Stimulated activated memory B cell treated with anti-CD40 and anti-IgM and Interleukin-4, amounts not matched to agents 10 μg/mL and 1 μg/mL and 100 μg/mL, for 72 hours (primary cell): ENCODE results near the gene STC2.
A peak's percentile ranks its signal among the peaks of the same experiment; 100 is the strongest.

ENCODE experiments used
- ATAC-seq: fragments of 150-1000 bp; cut with Tn5 transposase; 2 replicates; pipeline ENCODE4 v1.10.0; 2021
- H3K27ac Mint-ChIP-seq: one replicate; pipeline ENCODE4 v1.8.0; 2022; ENCODE audit warnings: mild to moderate bottlenecking, mixed read lengths
- H3K27me3 Mint-ChIP-seq: one replicate; pipeline ENCODE4 v1.8.0; 2022; ENCODE audit warnings: mixed read lengths
- H3K36me3 Mint-ChIP-seq: one replicate; pipeline ENCODE4 v1.8.0; 2022; ENCODE audit warnings: mixed read lengths
- H3K4me1 Mint-ChIP-seq: one replicate; pipeline ENCODE4 v1.8.0; 2022; ENCODE audit warnings: mixed read lengths
- H3K4me3 Mint-ChIP-seq: one replicate; pipeline ENCODE4 v1.8.0; 2022; ENCODE audit warnings: mild to moderate bottlenecking, moderate library complexity, mixed read lengths
- H3K9me3 Mint-ChIP-seq: one replicate; pipeline ENCODE4 v1.8.0; 2022; ENCODE audit warnings: mixed read lengths

Gene STC2

GRCh38 chr5:173321886-173322285 lies 6.3 kb downstream of the STC2 start:
- no peak overlapping the region for H3K27ac Mint-ChIP-seq
- no peaks in the 10 kb centered on the region for H3K9me3 Mint-ChIP-seq
- H3K4me3 Mint-ChIP-seq, result no peak overlapping the region
- H3K4me1 Mint-ChIP-seq, result peaks cover 6% of the 10 kb centered on the region
- peaks cover 75% of the 10 kb centered on the region for H3K27me3 Mint-ChIP-seq
- H3K36me3 Mint-ChIP-seq, result no peaks in the 10 kb centered on the region
- no peak for ATAC-seq

GRCh38 chr5:173320259-173320658 lies 8.0 kb downstream of the STC2 start:
- H3K4me3 Mint-ChIP-seq, result no peak overlapping the region
- no peaks in the 10 kb centered on the region for H3K9me3 Mint-ChIP-seq
- H3K27me3 Mint-ChIP-seq, result peaks cover 75% of the 10 kb centered on the region
- H3K4me1 Mint-ChIP-seq, result peaks cover 6% of the 10 kb centered on the region
- ATAC-seq, result no peak
- no peaks in the 10 kb centered on the region for H3K36me3 Mint-ChIP-seq
- H3K27ac Mint-ChIP-seq, result no peak overlapping the region

- H3K27ac Mint-ChIP-seq, result no peak overlapping the region
- ATAC-seq, result no peak
- no peaks in the 10 kb centered on the region for H3K9me3 Mint-ChIP-seq
- H3K27me3 Mint-ChIP-seq, result peaks cover 75% of the 10 kb centered on the region
- peaks cover under 1% of the 10 kb centered on the region for H3K4me1 Mint-ChIP-seq
- no peak overlapping the region for H3K4me3 Mint-ChIP-seq
- no peaks in the 10 kb centered on the region for H3K36me3 Mint-ChIP-seq
Observed at GRCh38 chr5:173319646-173320045, 8.6 kb downstream of the STC2 start.

GRCh38 chr5:173318881-173319620 lies 9.2 kb downstream of the STC2 start:
- H3K9me3 Mint-ChIP-seq, result no peaks in the 10 kb centered on the region
- H3K27me3 Mint-ChIP-seq, result peaks cover 75% of the 10 kb centered on the region
- ATAC-seq, result no peak
- H3K27ac Mint-ChIP-seq, result no peak overlapping the region
- no peaks in the 10 kb centered on the region for H3K36me3 Mint-ChIP-seq
- H3K4me3 Mint-ChIP-seq, result no peak overlapping the region
- H3K4me1 Mint-ChIP-seq, result no peaks in the 10 kb centered on the region

GRCh38 chr5:173318330-173318729 lies 9.9 kb downstream of the STC2 start:
- Mint-ChIP-seq H3K4me3 (no peak overlapping the region), H3K27me3 (peaks cover 75% of the 10 kb centered on the region), H3K36me3 (no peaks in the 10 kb centered on the region), H3K27ac (no peak overlapping the region), H3K4me1 (no peaks in the 10 kb centered on the region), H3K9me3 (no peaks in the 10 kb centered on the region)
- ATAC-seq, result no peak

GRCh38 chr5:173317852-173318251 lies 10.4 kb downstream of the STC2 start:
- H3K4me1 Mint-ChIP-seq, result no peaks in the 10 kb centered on the region
- peaks cover 76% of the 10 kb centered on the region for H3K27me3 Mint-ChIP-seq
- H3K4me3 Mint-ChIP-seq, result no peak overlapping the region
- H3K36me3 Mint-ChIP-seq, result no peaks in the 10 kb centered on the region
- H3K27ac Mint-ChIP-seq, result no peak overlapping the region
- H3K9me3 Mint-ChIP-seq, result no peaks in the 10 kb centered on the region
- no peak for ATAC-seq

- Mint-ChIP-seq H3K27ac (no peak overlapping the region), H3K4me3 (no peak overlapping the region), H3K36me3 (no peaks in the 10 kb centered on the region), H3K4me1 (no peaks in the 10 kb centered on the region), H3K27me3 (peaks cover 77% of the 10 kb centered on the region), H3K9me3 (no peaks in the 10 kb centered on the region)
- no peak for ATAC-seq
Observed at GRCh38 chr5:173317091-173317730, 11.0 kb downstream of the STC2 start.

- Mint-ChIP-seq H3K27me3 (peaks cover 84% of the 10 kb centered on the region), H3K4me1 (no peaks in the 10 kb centered on the region), H3K27ac (no peak overlapping the region), H3K36me3 (no peaks in the 10 kb centered on the region), H3K4me3 (no peak overlapping the region), H3K9me3 (no peaks in the 10 kb centered on the region)
- no peak for ATAC-seq
Observed at GRCh38 chr5:173316339-173317020, 11.7 kb downstream of the STC2 start.

- Mint-ChIP-seq H3K36me3 (no peaks in the 10 kb centered on the region), H3K9me3 (no peaks in the 10 kb centered on the region), H3K27me3 (peaks cover 91% of the 10 kb centered on the region), H3K27ac (no peak overlapping the region), H3K4me3 (no peak overlapping the region), H3K4me1 (no peaks in the 10 kb centered on the region)
- no peak for ATAC-seq
Observed at GRCh38 chr5:173315495-173316338, 12.5 kb downstream of the STC2 start.

GRCh38 chr5:173314166-173314952 lies 13.9 kb downstream of the STC2 start:
- Mint-ChIP-seq H3K36me3 (no peaks in the 10 kb centered on the region), H3K4me1 (no peaks in the 10 kb centered on the region), H3K4me3 (no peak overlapping the region), H3K27ac (no peak overlapping the region), H3K9me3 (no peaks in the 10 kb centered on the region), H3K27me3 (peaks cover 91% of the 10 kb centered on the region)
- peak; percentile 14 for ATAC-seq

GRCh38 chr5:173313351-173313801 lies 14.8 kb downstream of the STC2 start:
- Mint-ChIP-seq H3K4me1 (no peaks in the 10 kb centered on the region), H3K36me3 (no peaks in the 10 kb centered on the region), H3K4me3 (no peak overlapping the region), H3K27ac (no peak overlapping the region), H3K9me3 (peaks cover 4% of the 10 kb centered on the region), H3K27me3 (peaks cover 95% of the 10 kb centered on the region)
- ATAC-seq, result no peak

GRCh38 chr5:173312821-173313220 lies 15.4 kb downstream of the STC2 start:
- Mint-ChIP-seq H3K9me3 (peaks cover 5% of the 10 kb centered on the region), H3K36me3 (no peaks in the 10 kb centered on the region), H3K27ac (no peak overlapping the region), H3K4me1 (no peaks in the 10 kb centered on the region), H3K4me3 (no peak overlapping the region), H3K27me3 (peaks cover 95% of the 10 kb centered on the region)
- no peak for ATAC-seq

- no peak overlapping the region for H3K27ac Mint-ChIP-seq
- H3K9me3 Mint-ChIP-seq, result peaks cover 5% of the 10 kb centered on the region
- no peaks in the 10 kb centered on the region for H3K4me1 Mint-ChIP-seq
- ATAC-seq, result no peak
- peaks cover 89% of the 10 kb centered on the region for H3K27me3 Mint-ChIP-seq
- no peaks in the 10 kb centered on the region for H3K36me3 Mint-ChIP-seq
- H3K4me3 Mint-ChIP-seq, result no peak overlapping the region
Observed at GRCh38 chr5:173311818-173312585, 16.2 kb downstream of the STC2 start.
